K562 (cell line): Measurements from ENCODE around the gene CYSTM1. TPM values are rescaled to one million over a fixed set of nuclear protein-coding genes. Genes with fewer than 3 reads are reported as not detected.

Experiments
- CREM ChIP-seq: IDR thresholded peaks from 2 replicates; pipeline ENCODE4 v1.6.1; 2014; ENCODE audit warnings: antibody characterized with exemption, low read depth
- DMBX1 ChIP-seq: fragments of 250-450 bp; sonication (Bioruptor Pico); IDR thresholded peaks from 2 replicates; pipeline ENCODE4 v1.8.0; 2022; ENCODE audit warnings: inconsistent platforms, mild to moderate bottlenecking, moderate library complexity, borderline replicate concordance
- E4F1 ChIP-seq: fragments of 250-450 bp; sonication (Bioruptor Pico); IDR thresholded peaks from 2 replicates; pipeline ENCODE4 v1.5.0; 2021; ENCODE audit warnings: mild to moderate bottlenecking, borderline replicate concordance
- KLF16 ChIP-seq: IDR thresholded peaks from 2 replicates; pipeline ENCODE4 v1.6.1; 2016; ENCODE audit warnings: antibody characterized with exemption
- MEF2A ChIP-seq: IDR thresholded peaks from 2 replicates; pipeline ENCODE4 v1.6.1; 2011; ENCODE audit warnings: low read depth, mild to moderate bottlenecking, low read length, moderate library complexity; ENCODE audit not compliant: control insufficient read depth
- POLR2AphosphoS2 ChIP-seq: IDR thresholded peaks from 2 replicates; pipeline ENCODE4 v1.6.1; 2012; ENCODE audit warnings: low read length, improper control_type of control experiment
- RBM14 ChIP-seq: fragments of 200-400 bp; formaldehyde crosslinking; IDR thresholded peaks from 2 replicates; pipeline ENCODE4 v1.6.1; 2018; ENCODE audit warnings: low read depth, mild to moderate bottlenecking, low read length, moderate library complexity, borderline replicate concordance; ENCODE audit not compliant: insufficient read depth
- RUNX1 ChIP-seq: sonication (generic); IDR thresholded peaks from 2 replicates; pipeline ENCODE4 v1.6.1; 2016; ENCODE audit warnings: antibody characterized with exemption, low read depth
- TBP ChIP-seq: optimal IDR thresholded peaks from 2 replicates; pipeline ENCODE3; 2011; ENCODE audit warnings: low read depth, low read length, improper control_type of control experiment
- ZHX1 ChIP-seq: fragments of 150-350 bp; conservative IDR thresholded peaks from 2 replicates; pipeline ENCODE4 v1.6.1; 2014; ENCODE audit warnings: low read length
- ZNF431 ChIP-seq: sonication (generic); formaldehyde crosslinking; IDR thresholded peaks from 2 replicates; pipeline ENCODE4 v1.8.0; 2022; ENCODE audit warnings: mild to moderate bottlenecking, missing genetic modification reagents
- ZNF609 ChIP-seq: sonication (generic); formaldehyde crosslinking; IDR thresholded peaks from 2 replicates; pipeline ENCODE4 v1.8.1; 2023; ENCODE audit warnings: missing genetic modification reagents, mild to moderate bottlenecking, borderline replicate concordance
- polyA plus RNA-seq, 8 experiments: library from polyadenylated mRNA; depleted of rRNA in 4 of 8; stranded (reverse) in 5 of 8; unstranded in 3 of 8; fragments of >200 nt; fragmentation: Nextera tagmentation in 2 of 8; fragmentation: Illumina TruSeq in 1 of 8; extraction: Ambion mirVana in 2 of 8; extraction: Trizol in 1 of 8; gene quantifications; 2 replicates each; pipeline versions ENCODE4 v1.2.1 to v1.2.3, GENCODE V29; 2011 to 2014; ENCODE audit warnings: inconsistent platforms in 1 of 8, missing spikeins in 1 of 8
- total RNA-seq, 7 experiments: library from RNA; depleted of rRNA in 6 of 7; stranded (reverse); fragments of >200 nt in 6 of 7; fragmentation: Illumina TruSeq in 2 of 7; extraction: Trizol in 2 of 7; gene quantifications; 2 replicates each; pipeline versions ENCODE4 v1.2.1 to v1.2.3, GENCODE V29; 2011 to 2021; ENCODE audit warnings: low replicate concordance in 1 of 7
- TF ChIP-seq, protein P1 (sequence below): fragments of 250-450 bp; sonication (Bioruptor Pico); IDR thresholded peaks from 2 replicates; pipeline ENCODE4 v1.5.0; 2022; ENCODE audit warnings: mild to moderate bottlenecking
- TF ChIP-seq, protein P2 (sequence below): fragments of 450-650 bp; IDR thresholded peaks from 2 replicates; pipeline ENCODE4 v1.6.1; 2016; ENCODE audit warnings: missing biosample characterization, missing genetic modification characterization

CYSTM1 gene
- total and polyA plus RNA-seq, 9 of the 15 experiments (the other 6 are each of a cell fraction or from before 2014, with no cell fraction given): 76.1 to 422 (median 108) TPM

DNA sequence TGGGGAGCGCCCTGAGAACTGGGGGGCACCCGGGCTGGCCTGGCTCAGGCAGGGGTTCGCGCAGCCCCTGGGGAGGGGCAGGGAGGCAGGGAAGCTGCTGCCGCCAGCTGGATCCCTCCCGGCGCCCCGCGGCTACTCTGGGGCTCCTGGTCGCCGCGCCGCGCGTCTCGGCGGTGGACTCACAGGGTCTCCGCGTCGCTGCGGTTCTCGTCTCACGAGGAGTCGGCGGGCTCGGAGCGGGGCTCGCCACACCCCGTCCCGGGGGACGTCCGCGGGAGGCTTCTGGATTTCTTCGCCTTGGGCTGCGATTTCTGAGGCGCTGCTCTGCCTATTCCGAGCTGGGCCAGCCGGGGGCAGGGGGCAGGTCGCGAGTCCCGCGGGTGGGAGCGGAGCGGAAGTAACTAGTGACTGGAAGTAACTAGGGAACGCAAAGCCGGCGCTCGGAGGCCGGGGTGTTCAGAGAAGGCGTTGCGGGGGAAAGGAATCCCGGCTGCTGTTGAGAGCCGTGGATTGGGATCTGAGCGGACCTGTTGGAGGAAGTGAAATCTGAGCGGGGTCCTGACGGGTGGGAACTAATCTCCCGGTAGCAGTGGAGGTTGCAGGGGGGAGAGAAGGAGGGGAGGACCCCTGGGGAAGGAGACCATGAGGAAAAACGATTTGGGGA is 511 bp downstream of the CYSTM1 start (continued):
- TF ChIP-seq ZNF609 (CRISPR knock-in tag) (no peak), CREM (peak; percentile 9; the same call in 1 of the 2 replicates), MEF2A (no peak), DMBX1 (CRISPR knock-in tag) (no peak), ZHX1 (no peak), RUNX1 (no peak), ZNF431 (CRISPR knock-in tag) (no peak), RBM14 (no peak), E4F1 (CRISPR knock-in tag) (no peak), POLR2AphosphoS2 (no peak), TBP (peak; percentile 4), KLF16 (no peak)
- TF ChIP-seq, protein P1, sequence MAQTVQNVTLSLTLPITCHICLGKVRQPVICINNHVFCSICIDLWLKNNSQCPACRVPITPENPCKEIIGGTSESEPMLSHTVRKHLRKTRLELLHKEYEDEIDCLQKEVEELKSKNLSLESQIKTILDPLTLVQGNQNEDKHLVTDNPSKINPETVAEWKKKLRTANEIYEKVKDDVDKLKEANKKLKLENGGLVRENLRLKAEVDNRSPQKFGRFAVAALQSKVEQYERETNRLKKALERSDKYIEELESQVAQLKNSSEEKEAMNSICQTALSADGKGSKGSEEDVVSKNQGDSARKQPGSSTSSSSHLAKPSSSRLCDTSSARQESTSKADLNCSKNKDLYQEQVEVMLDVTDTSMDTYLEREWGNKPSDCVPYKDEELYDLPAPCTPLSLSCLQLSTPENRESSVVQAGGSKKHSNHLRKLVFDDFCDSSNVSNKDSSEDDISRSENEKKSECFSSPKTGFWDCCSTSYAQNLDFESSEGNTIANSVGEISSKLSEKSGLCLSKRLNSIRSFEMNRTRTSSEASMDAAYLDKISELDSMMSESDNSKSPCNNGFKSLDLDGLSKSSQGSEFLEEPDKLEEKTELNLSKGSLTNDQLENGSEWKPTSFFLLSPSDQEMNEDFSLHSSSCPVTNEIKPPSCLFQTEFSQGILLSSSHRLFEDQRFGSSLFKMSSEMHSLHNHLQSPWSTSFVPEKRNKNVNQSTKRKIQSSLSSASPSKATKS: no peak
- TF ChIP-seq, protein P2, sequence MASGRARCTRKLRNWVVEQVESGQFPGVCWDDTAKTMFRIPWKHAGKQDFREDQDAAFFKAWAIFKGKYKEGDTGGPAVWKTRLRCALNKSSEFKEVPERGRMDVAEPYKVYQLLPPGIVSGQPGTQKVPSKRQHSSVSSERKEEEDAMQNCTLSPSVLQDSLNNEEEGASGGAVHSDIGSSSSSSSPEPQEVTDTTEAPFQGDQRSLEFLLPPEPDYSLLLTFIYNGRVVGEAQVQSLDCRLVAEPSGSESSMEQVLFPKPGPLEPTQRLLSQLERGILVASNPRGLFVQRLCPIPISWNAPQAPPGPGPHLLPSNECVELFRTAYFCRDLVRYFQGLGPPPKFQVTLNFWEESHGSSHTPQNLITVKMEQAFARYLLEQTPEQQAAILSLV: no peak
